Gastroesophageal sphincter (tissue), 4 donors: ENCODE data around the gene ZMYND12. TPM values are rescaled to one million over a fixed set of nuclear protein-coding genes. Genes with fewer than 3 reads are reported as not detected.
A peak's percentile ranks its signal among the peaks of the same experiment; 100 is the strongest.
"Not testable (repeated sequence)": the region's sequence is repeated elsewhere in the genome, so short reads cannot be mapped to it uniquely, and the experiment has no call there.

Source experiments
- ATAC-seq: fragments of 150-250 bp; one replicate; pipeline ENCODE4 v1.9.1; 2016; ENCODE audit warnings: mild to moderate bottlenecking, moderate library complexity
- H3K27ac ChIP-seq, 4 donors: fragments of 200-600 bp; sonication (generic) in 3 of 4; 1 replicate in 3 of 4; 2 replicates in 1 of 4; pipeline ENCODE4 v1.5.1; 2016 to 2019
- H3K27me3 ChIP-seq: fragments of 200-600 bp; sonication (generic); one replicate; pipeline ENCODE4 v1.5.1; 2019
- H3K36me3 ChIP-seq, 2 donors: fragments of 200-600 bp; sonication (generic); one replicate each; pipeline ENCODE4 v1.5.1; 2019; ENCODE audit warnings: control low read depth in 1 of 2
- H3K4me1 ChIP-seq, 3 donors: fragments of 200-600 bp; sonication (generic); 1 replicate in 2 of 3; 2 replicates in 1 of 3; pipeline ENCODE4 v1.5.1; 2016 to 2019; ENCODE audit warnings: control low read depth in 2 of 3
- H3K4me3 ChIP-seq, 2 donors: fragments of 200-600 bp; sonication (generic); one replicate each; pipeline ENCODE4 v1.5.1; 2019; ENCODE audit warnings: mild to moderate bottlenecking in 1 of 2, moderate library complexity in 1 of 2
- H3K9me3 ChIP-seq, 3 donors: fragments of 200-600 bp; sonication (generic); one replicate each; pipeline ENCODE4 v1.5.1; 2017 to 2019; ENCODE audit warnings: control low read depth in 2 of 3
- CTCF ChIP-seq, 4 experiments: fragments of 200-600 bp in 2 of 4; fragments of 450-650 bp in 2 of 4; sonication (generic) in 1 of 4; IDR thresholded peaks; one replicate each; pipeline ENCODE4 v1.5.1; 2017 to 2019; ENCODE audit warnings: antibody characterized with exemption in 4 of 4, mild to moderate bottlenecking in 2 of 4, moderate library complexity in 2 of 4
- EP300 ChIP-seq: sonication (generic); formaldehyde crosslinking; IDR thresholded peaks from one replicate; pipeline ENCODE4 v1.6.1; 2017; ENCODE audit warnings: antibody characterized with exemption, mild to moderate bottlenecking
- POLR2A ChIP-seq, 2 donors: fragments of 450-650 bp; IDR thresholded peaks; one replicate each; pipeline ENCODE4 v1.6.1; 2017; ENCODE audit warnings: antibody characterized with exemption in 2 of 2, mild to moderate bottlenecking in 2 of 2, moderate library complexity in 1 of 2
- POLR2AphosphoS5 ChIP-seq: sonication (generic); formaldehyde crosslinking; IDR thresholded peaks from one replicate; pipeline ENCODE4 v1.6.1; 2017; ENCODE audit warnings: antibody characterized with exemption
- WGBS, 2 donors: methylation state at CpG; one replicate each; pipeline ENCODE4 v1.1.5; 2018; ENCODE audit warnings: low coverage in 1 of 2; 5-methylcytosine and 5-hydroxymethylcytosine counted together
- total RNA-seq, 4 donors: library from RNA; depleted of rRNA; stranded (reverse); fragments of >200 nt; gene quantifications; one replicate each; pipeline ENCODE4 v1.1.0, GENCODE V29; 2016

The ZMYND12 gene, protein sequence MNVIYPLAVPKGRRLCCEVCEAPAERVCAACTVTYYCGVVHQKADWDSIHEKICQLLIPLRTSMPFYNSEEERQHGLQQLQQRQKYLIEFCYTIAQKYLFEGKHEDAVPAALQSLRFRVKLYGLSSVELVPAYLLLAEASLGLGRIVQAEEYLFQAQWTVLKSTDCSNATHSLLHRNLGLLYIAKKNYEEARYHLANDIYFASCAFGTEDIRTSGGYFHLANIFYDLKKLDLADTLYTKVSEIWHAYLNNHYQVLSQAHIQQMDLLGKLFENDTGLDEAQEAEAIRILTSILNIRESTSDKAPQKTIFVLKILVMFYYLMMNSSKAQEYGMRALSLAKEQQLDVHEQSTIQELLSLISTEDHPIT
- total RNA-seq: 1 to 10 TPM in 1 of 4 donors, under 1 TPM in 1, not detected in 2; 0.31 to 1.9 TPM

- Histone ChIP-seq H3K27ac (peak within 1 kb of the TSS; percentile 69 to 94 (median 89)), H3K4me1 (peaks cover 0 to 31% (median 9%) of the 10 kb centered on the region in 3 donors), H3K36me3 (peaks cover 0 to 33% of the 10 kb centered on the region in 2 donors), H3K27me3 (no peaks in the 10 kb centered on the region), H3K9me3 (no peaks in the 10 kb centered on the region), H3K4me3 (peak within 1 kb of the TSS; percentile 75 to 84)
- TF ChIP-seq EP300 (no peak), POLR2AphosphoS5 (peak; percentile 60), POLR2A (IDR thresholded peaks at IDR 0.05) (peak; percentile 62 to 69), CTCF (IDR thresholded peaks at IDR 0.05) (peak in 2 of 4 experiments; percentile 42 to 44)
- 0% methylated on average over 11 to 17 of the region's 66 CpGs for WGBS, 2 donors
- peak; percentile 94 for ATAC-seq
These were observed at the start of gene ZMYND12, which contains the start of gene PPCS for GRCh38 chr1:42456010-42456753. ZMYND12 (minus strand) TSS chr1:42456022; CDS start chr1:42455997, 25 bp downstream. PPCS (plus strand) TSS chr1:42456543; CDS start chr1:42456566, 23 bp downstream.

GRCh38 chr1:42504535-42505128 is 48.8 kb upstream of the ZMYND12 start:
- peaks cover 0 to 57% (median 0%) of the 10 kb centered on the region in 3 donors for H3K9me3 ChIP-seq
- H3K27ac ChIP-seq: no peak overlapping the region
- no peaks in the 10 kb centered on the region for H3K4me1 ChIP-seq
- no peaks in the 10 kb centered on the region for H3K27me3 ChIP-seq
- H3K4me3 ChIP-seq: no peak overlapping the region
- TF ChIP-seq CTCF (IDR thresholded peaks at IDR 0.05) (no peak), EP300 (no peak), POLR2A (IDR thresholded peaks at IDR 0.05) (no peak), POLR2AphosphoS5 (no peak)
- WGBS, 2 donors: 87 to 100% methylated on average over 2 of the region's 2 CpGs
- ATAC-seq: no peak
- H3K36me3 ChIP-seq: peaks cover 0 to 75% of the 10 kb centered on the region in 2 donors

- ATAC-seq, H3K27ac ChIP-seq, H3K4me1 ChIP-seq, H3K27me3 ChIP-seq, H3K4me3 ChIP-seq: not testable (repeated sequence)
- peaks cover 0 to 73% of the 10 kb centered on the region in 2 donors for H3K36me3 ChIP-seq
- H3K9me3 ChIP-seq: peaks cover 0 to 38% (median 0%) of the 10 kb centered on the region in 3 donors
- 100% methylated on average over 2 of the region's 11 CpGs for WGBS, 2 donors
These were observed 46.2 kb upstream of the ZMYND12 start for GRCh38 chr1:42502031-42502430.

DNA sequence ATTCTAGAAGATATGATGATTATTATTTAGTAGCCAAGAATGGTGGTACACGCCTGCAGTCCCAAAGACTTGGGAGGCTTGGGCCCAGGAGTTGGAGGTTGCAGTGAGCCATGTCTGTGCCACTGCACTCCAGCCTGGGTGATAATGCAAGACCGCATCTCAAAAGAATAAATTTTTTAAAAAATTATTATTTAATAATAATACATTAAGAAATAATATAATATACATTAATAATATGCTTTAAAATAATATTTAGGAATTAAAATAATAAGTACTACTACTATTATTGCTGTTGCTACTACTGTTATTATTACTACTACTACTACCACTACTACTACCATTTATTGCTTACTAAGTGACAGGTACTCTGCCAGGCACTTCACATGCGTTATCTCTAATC is 34.4 kb upstream of the ZMYND12 start:
- no peaks in the 10 kb centered on the region for H3K9me3 ChIP-seq
- TF ChIP-seq POLR2A (IDR thresholded peaks at IDR 0.05) (no peak), CTCF (IDR thresholded peaks at IDR 0.05) (no peak), EP300 (no peak), POLR2AphosphoS5 (no peak)
- no peak overlapping the region for H3K27ac ChIP-seq
- peaks cover 0 to 11% of the 10 kb centered on the region in 2 donors for H3K36me3 ChIP-seq
- H3K27me3 ChIP-seq: no peaks in the 10 kb centered on the region
- no peak for ATAC-seq
- 83 to 93% methylated on average over 2 to 3 of the region's 3 CpGs for WGBS, 2 donors
- no peak overlapping the region for H3K4me3 ChIP-seq
- no peaks in the 10 kb centered on the region for H3K4me1 ChIP-seq

DNA sequence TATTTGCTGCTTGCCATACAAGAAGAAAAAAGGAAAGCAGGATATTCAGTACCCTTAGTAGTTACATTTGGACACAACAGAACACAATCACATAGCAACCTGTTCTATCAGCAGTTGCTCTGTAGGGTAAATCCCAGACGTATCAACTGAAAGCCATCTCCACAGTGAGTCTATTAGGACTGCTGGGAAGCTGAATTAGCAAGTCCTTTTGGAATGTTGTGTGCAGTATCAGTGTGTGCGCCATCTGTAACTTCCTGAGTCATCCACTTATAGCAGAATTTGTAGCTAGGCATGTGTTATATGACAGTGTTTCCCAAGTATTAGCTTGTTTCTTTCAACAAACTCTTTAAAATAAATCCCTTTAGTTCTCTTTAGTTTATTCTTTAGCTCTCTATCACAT is 28.6 kb upstream of the ZMYND12 start:
- H3K9me3 ChIP-seq: no peaks in the 10 kb centered on the region
- H3K36me3 ChIP-seq: peaks cover 0 to 30% of the 10 kb centered on the region in 2 donors
- no peaks in the 10 kb centered on the region for H3K4me1 ChIP-seq
- H3K27ac ChIP-seq: no peak overlapping the region
- no peak for ATAC-seq
- H3K4me3 ChIP-seq: no peak overlapping the region
- H3K27me3 ChIP-seq: no peaks in the 10 kb centered on the region
- no peak for TF ChIP-seq EP300
- no peak for TF ChIP-seq POLR2A (IDR thresholded peaks at IDR 0.05)
- no peak for TF ChIP-seq POLR2AphosphoS5
- no peak for TF ChIP-seq CTCF (IDR thresholded peaks at IDR 0.05)
- WGBS, 2 donors: 62 to 67% methylated on average over 2 of the region's 2 CpGs
